HG03575 (cell line): ENCODE data around the gene PTPRN2.

Experiments
- ATAC-seq: cut with Tn5 transposase; IDR thresholded peaks from one replicate; pipeline ENCODE4 v1.9.1; 2021; ENCODE audit not compliant: unreplicated experiment, insufficient number of reproducible peaks, low FRiP score; ENCODE audit errors: extremely low read depth

Gene PTPRN2

DNA sequence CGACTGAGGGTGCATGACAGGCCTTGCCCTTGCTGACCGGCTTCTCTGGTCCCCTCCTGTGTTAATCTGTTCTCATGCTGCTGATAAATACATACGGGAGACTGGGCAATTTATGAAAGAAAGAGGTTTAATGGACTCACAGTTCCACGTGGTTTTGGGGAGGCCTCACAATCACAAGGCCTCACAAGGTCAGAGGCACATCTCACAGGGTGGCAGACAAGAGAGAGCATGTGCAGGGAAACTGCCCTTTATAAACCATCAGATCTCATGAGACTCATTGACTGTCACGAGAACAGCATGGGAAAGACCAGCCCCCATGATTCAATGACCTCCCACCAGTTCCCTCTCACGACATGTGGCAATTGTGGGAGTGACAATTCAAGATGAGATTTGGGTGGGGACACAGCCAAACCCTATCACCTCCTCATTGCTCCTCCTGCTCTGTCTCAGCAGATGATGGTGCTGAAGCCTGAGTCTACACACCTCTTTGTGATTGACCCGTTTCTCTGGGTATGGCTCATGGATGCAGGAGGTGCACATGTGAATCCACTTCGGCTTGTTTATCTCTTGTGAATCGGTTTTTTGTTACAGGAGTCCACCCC, 703.1 kb downstream of the PTPRN2 start:
- no peak for ATAC-seq

DNA sequence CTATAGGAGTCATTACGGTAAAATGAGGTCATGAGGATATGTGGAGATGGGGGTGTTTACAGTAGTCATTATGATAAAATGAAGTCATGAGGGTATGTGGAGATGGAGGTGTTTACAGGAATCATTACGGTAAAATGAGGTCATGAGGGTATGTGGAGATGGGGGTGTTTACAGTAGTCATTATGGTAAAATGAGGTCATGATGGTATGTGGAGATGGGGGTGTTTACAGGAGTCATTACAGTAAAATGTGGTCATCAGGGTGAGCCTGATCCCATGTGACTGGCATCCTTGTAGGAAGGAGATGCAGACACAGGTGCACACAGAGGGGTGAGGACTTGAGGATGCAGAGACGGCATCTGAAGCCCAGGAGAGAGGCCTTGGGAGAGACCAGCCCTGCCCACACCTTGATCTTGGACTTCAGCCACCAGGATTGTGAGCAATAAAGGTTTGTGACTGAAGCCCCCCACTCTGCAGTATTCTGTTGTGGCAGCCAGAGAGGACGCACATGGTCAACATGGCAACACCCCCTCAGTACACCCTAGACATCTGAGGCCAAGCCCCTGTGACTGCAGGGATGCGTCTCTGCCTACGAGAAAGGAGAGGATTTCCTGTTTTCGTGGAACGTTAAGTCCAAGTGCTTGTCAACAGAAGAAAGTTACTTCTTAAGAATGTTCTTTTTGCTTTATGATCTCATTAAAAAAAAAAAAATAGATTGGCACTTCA, 706.4 kb downstream of the PTPRN2 start:
- ATAC-seq, result no peak

DNA sequence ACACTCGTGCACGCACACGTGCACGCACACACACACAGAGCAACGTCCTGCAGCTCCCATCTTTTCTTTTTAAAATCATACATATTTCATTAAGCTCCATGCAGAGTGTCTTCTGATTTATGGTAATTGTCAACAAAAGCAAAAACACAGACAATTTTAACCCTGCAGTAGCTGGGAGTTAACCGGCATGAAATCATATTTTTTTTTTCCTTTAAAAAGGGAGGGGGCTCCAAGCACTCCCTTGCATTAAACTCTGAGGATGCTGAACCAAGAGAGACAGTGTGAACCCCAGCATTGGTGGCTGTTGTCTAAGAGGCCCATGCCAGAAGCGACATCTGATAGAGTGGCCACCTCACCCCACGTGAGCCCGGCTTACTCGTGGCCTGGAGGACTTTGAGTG, 708.2 kb downstream of the PTPRN2 start:
- ATAC-seq, result no peak

GRCh38 chr7:157877298-157878090, 710.1 kb downstream of the PTPRN2 start:
- no peak for ATAC-seq

DNA sequence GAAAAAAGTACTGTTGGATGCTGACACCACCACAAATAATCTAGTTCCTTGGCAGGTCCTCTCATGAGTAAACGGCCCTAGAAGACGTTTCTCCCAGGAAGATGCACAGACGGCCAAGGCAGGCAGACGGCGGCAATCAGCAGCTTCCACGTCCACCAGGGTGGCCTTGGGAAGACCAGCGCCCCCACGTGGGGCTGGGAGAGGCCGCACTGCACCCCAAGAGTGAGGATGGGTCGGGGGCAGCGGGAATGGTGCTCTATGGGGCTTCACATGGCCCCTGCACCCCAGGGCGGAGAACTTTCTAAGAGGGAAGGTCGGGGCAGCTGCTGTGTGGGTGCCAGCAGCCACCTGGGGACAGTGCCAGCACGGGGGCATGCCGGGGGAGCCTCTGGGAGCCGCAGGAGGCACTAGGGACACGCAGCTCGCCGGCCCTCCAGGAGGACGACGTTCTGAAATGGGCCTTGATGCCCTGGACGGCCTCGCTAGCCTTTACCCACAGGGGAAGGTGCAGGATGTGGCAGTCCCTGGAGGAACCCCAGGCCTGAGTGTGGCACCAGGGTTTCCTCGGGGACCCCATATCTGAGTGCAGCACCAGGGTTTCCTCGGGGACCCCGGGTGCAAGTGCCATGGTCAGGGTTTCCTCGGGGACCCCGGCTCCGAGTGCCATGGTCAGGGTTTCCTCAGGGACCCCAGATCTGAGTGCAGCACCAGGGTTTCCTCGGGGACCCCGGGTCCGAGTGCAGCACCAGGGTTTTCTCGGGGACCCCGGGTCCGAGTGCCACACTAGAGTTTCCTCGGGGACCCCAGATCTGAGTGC, 710.9 kb downstream of the PTPRN2 start:
- no peak for ATAC-seq

GRCh38 chr7:157875230-157876179, 712.1 kb downstream of the PTPRN2 start:
- ATAC-seq, result no peak

DNA sequence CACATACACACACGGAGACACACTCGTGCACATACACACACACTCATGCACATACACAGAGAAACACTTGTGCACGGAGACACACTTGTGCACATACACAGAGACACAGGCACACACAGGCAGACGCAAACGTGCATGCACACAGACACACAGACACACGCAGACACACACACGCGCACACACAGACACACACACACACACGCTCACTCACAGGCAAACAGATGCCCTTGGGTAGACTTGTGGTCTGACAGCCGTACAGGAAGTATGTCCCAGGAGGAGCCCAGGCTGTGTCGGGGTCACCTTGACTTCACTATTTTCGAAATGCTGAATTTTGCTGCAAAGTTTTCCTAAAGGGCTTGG, 712.8 kb downstream of the PTPRN2 start:
- ATAC-seq, result no peak

DNA sequence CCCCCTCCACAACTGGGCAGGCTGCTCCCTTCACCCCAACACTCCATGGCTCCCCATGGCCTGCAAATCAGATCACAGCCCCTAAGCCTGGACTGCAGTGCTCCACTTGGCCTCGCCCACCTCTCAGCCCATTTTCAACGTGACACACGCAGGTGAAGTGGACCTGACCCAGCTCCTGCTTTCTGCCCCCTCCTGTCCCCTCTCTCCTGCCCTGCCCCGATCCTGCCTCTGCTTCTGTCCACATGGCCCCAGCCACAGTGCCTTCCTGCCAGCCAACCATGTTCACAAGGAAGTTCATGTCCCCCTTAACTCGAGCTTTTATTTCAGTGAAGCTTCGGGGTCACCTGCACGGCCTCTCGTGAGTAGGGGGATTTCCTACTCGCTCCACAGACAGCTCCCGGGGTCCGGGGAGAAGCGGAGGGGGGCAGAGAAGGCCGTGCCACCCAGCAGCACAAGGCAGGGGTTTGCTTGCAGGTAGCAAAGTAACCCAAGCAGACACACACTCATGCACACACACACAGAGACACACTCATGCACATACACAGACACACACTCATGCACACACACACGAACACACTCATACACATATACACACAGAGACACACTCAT, 713.3 kb downstream of the PTPRN2 start:
- no peak for ATAC-seq

DNA sequence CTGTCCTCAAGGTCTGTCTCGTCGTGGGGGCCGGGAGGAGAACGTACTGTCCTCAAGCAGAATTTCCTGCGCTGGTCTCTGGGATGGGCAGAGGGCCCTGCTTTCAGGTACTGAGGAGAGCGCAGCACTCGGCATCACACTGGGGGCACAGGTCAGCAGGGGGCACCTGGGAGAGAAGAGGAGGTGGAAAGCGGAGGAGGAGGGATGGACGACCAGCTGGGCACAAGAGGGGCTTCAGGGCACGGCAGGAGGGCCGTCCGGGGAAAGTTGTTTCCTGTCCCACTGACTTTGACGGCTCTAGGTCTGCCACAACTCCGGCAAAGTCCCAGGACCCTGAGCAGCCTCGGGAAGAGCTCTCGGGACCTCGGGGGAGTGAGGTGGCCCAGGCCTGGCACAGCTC, 714.0 kb downstream of the PTPRN2 start:
- ATAC-seq, result no peak

DNA sequence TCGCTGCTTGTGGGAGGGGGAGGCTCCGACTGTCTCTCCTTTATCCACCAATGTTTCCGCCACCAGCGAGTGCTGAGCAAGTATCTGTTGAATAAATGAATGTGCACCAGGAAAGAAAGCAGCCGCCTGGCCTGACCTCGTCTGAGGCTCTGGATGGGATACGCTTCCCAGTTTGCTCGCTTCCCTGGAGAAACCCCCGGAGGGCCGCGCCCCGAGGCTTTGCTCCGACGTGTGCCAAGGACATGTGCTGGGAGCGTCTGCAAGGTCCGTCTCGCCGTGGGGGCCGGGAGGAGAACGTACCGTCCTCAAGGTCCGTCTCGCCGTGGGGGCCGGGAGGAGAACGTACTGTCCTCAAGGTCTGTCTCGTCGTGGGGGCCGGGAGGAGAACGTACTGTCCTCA, 714.4 kb downstream of the PTPRN2 start:
- no peak for ATAC-seq

DNA sequence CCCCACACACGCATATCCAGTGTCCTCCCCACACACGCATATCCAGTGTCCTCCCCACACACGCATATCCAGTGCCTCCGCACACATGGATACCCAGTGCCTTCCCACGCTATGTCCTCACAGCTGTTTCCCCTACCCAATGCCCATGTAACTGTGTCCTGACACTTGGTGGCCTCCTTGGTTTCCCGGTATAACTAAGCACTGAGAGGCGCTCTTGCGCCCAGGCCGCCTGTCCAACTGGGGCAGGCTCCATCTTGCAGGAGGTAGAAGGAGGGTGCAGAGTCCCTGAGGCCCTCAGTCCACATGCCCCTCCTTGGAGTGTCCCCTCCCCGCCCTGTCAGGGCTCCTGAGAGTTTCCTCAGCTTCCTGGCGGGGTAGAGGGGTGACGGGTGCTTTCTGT, 715.2 kb downstream of the PTPRN2 start:
- ATAC-seq, result no peak

GRCh38 chr7:157871681-157872080, 715.9 kb downstream of the PTPRN2 start:
- ATAC-seq, result no peak

GRCh38 chr7:157870644-157871290, 716.9 kb downstream of the PTPRN2 start:
- ATAC-seq, result no peak

GRCh38 chr7:157869793-157870192, 717.8 kb downstream of the PTPRN2 start:
- no peak for ATAC-seq

- no peak for ATAC-seq
Observed at GRCh38 chr7:157867685-157868305, 719.8 kb downstream of the PTPRN2 start.

DNA sequence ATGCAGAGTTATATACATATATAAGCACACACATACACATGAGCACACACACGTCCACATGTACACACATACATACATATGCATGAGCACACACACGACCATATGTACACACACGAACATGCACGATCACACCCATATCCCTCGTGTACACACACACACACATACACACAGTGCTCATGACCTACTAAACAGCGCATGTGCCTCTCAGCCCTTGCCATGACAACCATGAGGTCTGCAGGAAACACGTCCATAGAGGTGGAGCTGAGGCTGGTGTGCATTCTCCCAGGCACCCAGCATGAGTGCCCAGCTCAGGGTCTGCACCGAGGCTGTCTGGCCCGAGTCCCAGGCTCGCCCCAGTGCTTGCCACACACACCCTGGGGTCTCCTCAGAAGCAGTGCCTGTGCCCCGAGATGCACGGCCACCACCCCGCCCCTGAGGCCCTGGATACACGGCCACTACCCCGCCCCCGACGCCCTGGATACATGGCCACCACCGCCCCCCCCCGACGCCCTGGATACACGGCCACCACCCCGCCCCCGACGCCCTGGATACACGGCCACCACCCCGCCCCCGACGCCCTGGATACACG, 721.2 kb downstream of the PTPRN2 start:
- no peak for ATAC-seq
